Measurements from ENCODE around the gene HOXA6. TPM values are rescaled to one million over a fixed set of nuclear protein-coding genes. Genes with fewer than 3 reads are reported as not detected.

HOXA6 gene
- total and polyA plus RNA-seq, 2 donors (not counting 1 experiment from before 2014, with no cell fraction given), result 0.18 to 0.49 TPM

GRCh38 chr7:27123007-27123476, 24.5 kb downstream of the HOXA6 start:
- H3K27me3 Mint-ChIP-seq, result peaks cover 36% of the 10 kb centered on the region
- Histone ChIP-seq H3K79me2 (ENCODE audit: control insufficient read depth, insufficient read depth, low read length) (no peaks in the 10 kb centered on the region), H3K27ac (ENCODE audit: low read length in 2 of 2) (no peak overlapping the region), H3K27me3 (replicated peaks in 1 of 4; ENCODE audit: control extremely low read depth in 1 of 4, control insufficient read depth in 3 of 4, insufficient read depth in 4 of 4, low read length in 3 of 4) (peaks cover 0 to 3% (median under 1%) of the 10 kb centered on the region in 4 experiments), H2AFZ (ENCODE audit: insufficient read depth, low read depth, low read length, poor library complexity, severe bottlenecking) (no peak overlapping the region), H3K36me3 (replicated peaks in 1 of 2; ENCODE audit: control extremely low read depth in 1 of 2, control insufficient read depth in 1 of 2, extremely low read depth in 1 of 2, insufficient read depth in 2 of 2, low read length in 1 of 2) (no peaks in the 10 kb centered on the region), H3K4me3 (ENCODE audit: control extremely low read depth in 1 of 5, extremely low read depth in 1 of 5, insufficient read depth in 1 of 5, low read depth in 2 of 5, low read length in 4 of 5) (no peak overlapping the region), H3K4me2 (replicated peaks; ENCODE audit: low read depth, low read length, poor library complexity, severe bottlenecking) (no peak overlapping the region), H3K9ac (ENCODE audit: low read length) (no peak overlapping the region), H3K4me1 (ENCODE audit: control insufficient read depth in 2 of 2, insufficient read depth in 2 of 2, low read length in 2 of 2) (no peaks in the 10 kb centered on the region), H3K9me3 (ENCODE audit: control extremely low read depth in 1 of 3, control insufficient read depth in 2 of 3, insufficient read depth in 1 of 3, low read length in 2 of 3) (peaks cover 0 to 3% (median 0%) of the 10 kb centered on the region in 3 donors), H4K20me1 (ENCODE audit: control insufficient read depth, insufficient read depth, low read length, poor library complexity, severe bottlenecking) (no peaks in the 10 kb centered on the region)
- CTCF ChIA-PET, result no interaction called here
- H3K4me1 Mint-ChIP-seq, result no peaks in the 10 kb centered on the region
- intact Hi-C loops (cut with micrococcal nuclease), result no loop called here
- TF ChIP-seq CTCF (IDR thresholded peaks at IDR 0.05) (no peak), EZH2 (IDR thresholded peaks at IDR 0.05; ENCODE audit: borderline replicate concordance, insufficient read depth, low read depth, low read length, poor library complexity, severe bottlenecking) (no peak)
- POLR2A ChIA-PET, result no interaction called here
- H3K9me3 Mint-ChIP-seq (ENCODE audit: insufficient read depth), result no peaks in the 10 kb centered on the region
- H3K4me3 Mint-ChIP-seq, result no peak overlapping the region
- DNase-seq (no peak), ATAC-seq (ENCODE audit: low read depth) (no peak)
- WGBS (ENCODE audit: insufficient coverage), result 96% methylated on average over 12 of the region's 14 CpGs
- H3K27ac Mint-ChIP-seq, result no peak overlapping the region

GRCh38 chr7:27122077-27122910, 25.3 kb downstream of the HOXA6 start:
- Histone ChIP-seq H3K27me3 (replicated peaks in 1 of 4; ENCODE audit: control extremely low read depth in 1 of 4, control insufficient read depth in 3 of 4, insufficient read depth in 4 of 4, low read length in 3 of 4) (peaks cover 0 to 2% (median 0%) of the 10 kb centered on the region in 4 experiments), H3K4me3 (ENCODE audit: control extremely low read depth in 1 of 5, extremely low read depth in 1 of 5, insufficient read depth in 1 of 5, low read depth in 2 of 5, low read length in 4 of 5) (no peak overlapping the region), H3K27ac (ENCODE audit: low read length in 2 of 2) (no peak overlapping the region), H3K9me3 (ENCODE audit: control extremely low read depth in 1 of 3, control insufficient read depth in 2 of 3, insufficient read depth in 1 of 3, low read length in 2 of 3) (peaks cover 0 to 3% (median 0%) of the 10 kb centered on the region in 3 donors), H3K4me1 (ENCODE audit: control insufficient read depth in 2 of 2, insufficient read depth in 2 of 2, low read length in 2 of 2) (no peaks in the 10 kb centered on the region), H3K36me3 (replicated peaks in 1 of 2; ENCODE audit: control extremely low read depth in 1 of 2, control insufficient read depth in 1 of 2, extremely low read depth in 1 of 2, insufficient read depth in 2 of 2, low read length in 1 of 2) (no peaks in the 10 kb centered on the region), H3K4me2 (replicated peaks; ENCODE audit: low read depth, low read length, poor library complexity, severe bottlenecking) (no peak overlapping the region), H2AFZ (ENCODE audit: insufficient read depth, low read depth, low read length, poor library complexity, severe bottlenecking) (no peak overlapping the region), H3K79me2 (ENCODE audit: control insufficient read depth, insufficient read depth, low read length) (no peaks in the 10 kb centered on the region), H4K20me1 (ENCODE audit: control insufficient read depth, insufficient read depth, low read length, poor library complexity, severe bottlenecking) (no peaks in the 10 kb centered on the region), H3K9ac (ENCODE audit: low read length) (no peak overlapping the region)
- CTCF ChIA-PET, result no interaction called here
- Mint-ChIP-seq H3K4me1 (no peaks in the 10 kb centered on the region), H3K27me3 (peaks cover 32% of the 10 kb centered on the region), H3K9me3 (ENCODE audit: insufficient read depth) (no peaks in the 10 kb centered on the region), H3K4me3 (no peak overlapping the region), H3K27ac (no peak overlapping the region)
- no peak for TF ChIP-seq EZH2 (IDR thresholded peaks at IDR 0.05; ENCODE audit: borderline replicate concordance, insufficient read depth, low read depth, low read length, poor library complexity, severe bottlenecking)
- no peak for TF ChIP-seq CTCF (IDR thresholded peaks at IDR 0.05)
- POLR2A ChIA-PET, result no interaction called here
- ATAC-seq (ENCODE audit: low read depth) (no peak), DNase-seq (no peak)
- intact Hi-C loops (cut with micrococcal nuclease), result no loop called here
- WGBS (ENCODE audit: insufficient coverage), result 97% methylated on average over 22 of the region's 42 CpGs

All from B cell (primary cell).